NCI-H69 (cell line): ENCODE measurements around the gene CYP26B1.

Experiments
- DNase-seq: peaks from one replicate; lab custom pipeline; 2025; lab: John Stamatoyannopoulos, UW

The CYP26B1 gene

DNA sequence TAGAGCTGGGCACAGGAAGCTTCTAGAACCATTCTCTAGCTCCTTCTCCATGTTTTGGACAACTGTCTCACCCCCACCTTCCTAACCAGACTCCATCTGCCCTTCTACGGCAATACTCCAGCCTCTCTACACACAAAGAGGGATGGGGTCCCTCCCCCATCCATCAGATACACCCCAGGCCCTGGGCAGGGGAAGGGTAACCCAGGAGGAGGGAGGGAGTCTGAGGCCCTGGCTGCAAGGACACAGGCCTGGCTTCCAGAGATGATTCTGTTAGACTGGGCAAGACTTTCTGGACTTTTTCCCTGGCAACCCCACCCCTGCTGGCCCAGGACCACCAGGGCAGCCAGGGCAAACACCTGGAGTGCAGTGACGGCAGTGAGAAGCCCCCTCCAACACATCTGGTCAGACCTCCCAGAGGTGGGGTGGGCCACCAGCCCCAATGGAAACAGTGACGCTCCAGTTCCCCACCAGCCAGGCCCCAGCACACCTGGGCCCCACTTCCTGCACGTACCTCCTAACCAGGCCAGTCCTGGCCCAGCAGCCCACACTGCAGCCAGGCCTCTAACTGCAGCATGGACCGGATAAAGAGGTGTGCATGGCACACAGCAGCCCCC lies 6.5 kb downstream of the CYP26B1 start:
- DNase-seq: no peak

DNA sequence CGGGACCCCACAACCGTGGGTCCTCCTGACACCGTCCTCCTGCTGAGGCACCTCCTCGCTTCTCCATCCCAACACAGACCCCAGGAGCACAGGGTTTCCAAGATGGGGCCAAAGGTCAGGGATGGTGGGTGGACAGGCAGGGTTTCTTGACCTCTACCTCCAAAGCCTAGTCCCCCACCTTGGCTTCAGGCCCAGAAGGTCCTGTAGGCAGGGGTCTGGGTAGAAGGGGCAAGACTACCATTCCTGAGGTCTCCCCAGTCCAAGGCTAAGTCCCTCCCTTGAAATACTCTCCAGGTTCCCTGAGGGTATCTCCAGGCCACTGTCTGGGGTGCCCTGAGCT lies 7.1 kb downstream of the CYP26B1 start:
- no peak for DNase-seq

DNA sequence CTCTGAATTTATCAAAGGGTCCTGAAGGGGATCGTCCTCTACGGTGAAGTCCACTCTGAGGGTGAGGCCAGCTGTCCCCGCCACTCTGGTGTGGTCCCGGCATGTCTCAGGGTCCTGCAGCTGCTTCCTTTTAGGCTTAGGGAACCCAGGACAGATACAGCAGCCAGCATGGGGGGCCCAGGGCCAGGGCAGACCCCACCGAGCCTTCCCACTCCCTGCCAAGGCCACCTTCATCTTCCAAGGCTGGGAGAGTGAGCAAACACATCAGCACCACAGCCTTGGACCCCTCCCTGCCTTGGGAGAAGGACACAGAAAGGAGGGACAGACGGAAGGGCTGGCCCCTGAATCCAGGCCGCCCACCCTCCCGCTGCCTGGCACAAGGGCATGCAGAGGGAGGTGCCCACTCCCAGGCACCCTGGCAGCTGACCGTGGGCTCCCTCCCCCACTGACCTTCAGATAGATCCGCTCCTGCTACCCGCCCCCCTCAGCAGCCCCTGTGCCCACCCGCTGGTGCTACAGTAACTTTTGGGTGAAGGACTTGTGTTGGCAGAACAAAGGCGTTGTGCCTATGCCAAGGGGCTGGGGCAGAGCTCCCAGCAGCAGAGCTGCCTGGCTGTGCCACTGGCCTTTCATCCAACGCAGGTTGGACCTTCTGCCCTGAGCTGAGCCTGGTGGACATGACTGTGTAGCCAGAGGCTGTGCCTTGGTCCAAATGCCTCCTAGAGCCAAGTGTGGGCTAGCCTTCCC lies 7.6 kb downstream of the CYP26B1 start:
- DNase-seq: no peak

DNA sequence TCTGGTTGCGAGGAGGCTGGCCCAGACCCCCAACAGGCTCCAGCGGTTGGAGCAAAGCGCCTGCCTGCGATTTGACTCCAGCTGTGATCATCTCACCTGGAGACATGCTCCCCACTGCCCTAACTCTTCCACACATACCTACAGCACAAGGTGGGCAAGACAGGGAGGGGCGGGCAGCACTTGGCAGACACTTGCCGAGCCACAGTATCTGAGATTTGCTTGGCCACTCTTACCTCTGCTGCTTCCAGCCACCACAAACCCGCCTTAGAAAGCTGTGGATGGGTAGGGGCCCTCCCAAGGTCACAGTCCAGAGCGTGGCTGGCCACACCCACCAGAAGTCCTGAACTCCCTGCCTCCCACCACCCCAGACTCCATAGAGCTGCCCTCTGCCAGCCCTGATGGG lies 8.2 kb downstream of the CYP26B1 start:
- DNase-seq: no peak

DNA sequence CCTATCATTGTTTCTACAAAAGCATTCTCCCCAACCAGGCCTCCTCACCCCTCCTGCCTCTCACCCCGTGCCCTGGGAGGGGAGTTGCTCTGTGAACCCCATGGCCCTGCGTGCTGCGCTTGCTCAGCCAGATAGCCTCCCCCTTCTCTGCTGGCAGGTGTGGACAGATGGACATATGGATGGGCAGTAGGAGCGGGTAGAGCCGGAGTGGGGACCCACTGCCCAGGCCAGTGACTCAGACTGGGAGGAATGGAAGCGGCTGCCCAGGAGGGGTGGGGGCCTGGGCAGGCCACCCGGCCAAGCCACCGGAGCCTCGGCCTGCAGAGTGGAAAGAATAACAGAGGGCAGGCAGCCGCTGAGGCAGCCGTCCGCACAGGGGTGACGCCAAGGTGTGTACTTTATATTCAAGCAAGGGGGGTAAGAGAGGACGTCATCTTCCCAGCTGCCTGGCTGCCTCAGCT lies 8.7 kb downstream of the CYP26B1 start:
- no peak for DNase-seq

DNA sequence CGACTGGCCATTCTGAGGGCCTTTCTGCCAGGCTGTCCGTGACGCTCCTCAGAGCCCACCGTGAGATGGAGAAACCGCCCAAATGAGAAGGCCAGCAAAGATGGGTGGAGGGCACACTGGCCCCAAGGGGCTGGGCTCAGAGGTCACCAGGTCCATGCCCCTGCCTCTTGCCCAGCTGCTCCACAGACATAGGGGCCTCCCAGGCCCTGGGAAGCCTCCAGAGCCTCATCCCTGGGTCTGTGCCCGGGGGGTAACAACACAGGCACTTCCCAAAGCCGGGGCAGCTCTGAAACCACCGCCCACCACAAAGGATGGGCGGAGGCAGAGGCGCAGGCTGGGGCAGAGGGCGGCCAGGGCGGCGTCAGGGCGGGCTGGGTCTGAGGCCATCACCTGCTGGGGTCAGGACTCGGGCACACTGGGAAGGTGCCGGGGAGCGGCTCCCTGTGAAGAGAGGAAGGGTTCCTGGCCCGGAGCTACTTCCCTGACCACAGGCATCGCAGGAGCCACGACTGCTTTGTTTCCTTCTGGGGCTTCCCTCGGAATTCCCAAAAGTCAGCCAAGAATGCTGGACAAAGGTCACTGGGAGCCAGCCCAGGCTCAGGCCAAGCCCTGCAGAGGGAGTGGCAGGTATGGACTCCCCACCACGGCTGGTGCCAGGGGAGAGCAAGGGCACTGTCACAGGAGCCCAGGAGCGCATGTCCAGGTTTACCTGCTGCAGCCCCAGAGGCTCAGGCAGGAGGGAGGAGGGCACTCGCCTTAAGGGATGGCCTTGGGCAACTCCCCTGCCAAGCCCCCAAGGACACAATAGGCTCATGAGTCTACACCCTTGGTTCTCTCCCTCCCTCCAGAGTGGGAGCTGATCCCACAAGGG lies 9.4 kb downstream of the CYP26B1 start:
- no peak for DNase-seq

DNA sequence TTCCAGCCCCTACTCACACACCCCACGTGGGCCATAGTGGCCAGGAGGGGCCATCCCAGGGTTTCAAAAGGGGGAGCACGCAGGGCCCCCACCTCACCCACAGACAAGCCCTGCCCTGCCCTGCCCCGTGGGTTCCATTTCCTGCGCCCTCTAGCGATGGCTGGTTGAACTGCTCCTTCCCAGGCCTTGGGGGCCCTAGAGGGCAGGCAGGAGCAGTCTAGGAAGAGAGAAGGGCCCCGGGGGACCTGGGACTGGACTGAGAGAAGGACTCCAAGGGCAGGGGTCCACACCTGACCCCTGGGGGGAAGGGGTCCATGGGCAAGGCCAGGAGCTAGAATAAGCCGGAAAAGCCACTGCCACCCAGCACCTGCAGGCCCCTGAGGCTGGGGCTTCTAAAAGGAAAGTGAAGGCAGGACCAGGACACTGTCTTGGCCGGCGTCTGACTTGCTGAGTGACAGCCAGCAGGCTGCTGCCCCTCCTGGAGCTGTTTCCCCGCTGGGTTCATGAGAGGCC lies 10.1 kb downstream of the CYP26B1 start:
- peak; percentile 28 for DNase-seq

DNA sequence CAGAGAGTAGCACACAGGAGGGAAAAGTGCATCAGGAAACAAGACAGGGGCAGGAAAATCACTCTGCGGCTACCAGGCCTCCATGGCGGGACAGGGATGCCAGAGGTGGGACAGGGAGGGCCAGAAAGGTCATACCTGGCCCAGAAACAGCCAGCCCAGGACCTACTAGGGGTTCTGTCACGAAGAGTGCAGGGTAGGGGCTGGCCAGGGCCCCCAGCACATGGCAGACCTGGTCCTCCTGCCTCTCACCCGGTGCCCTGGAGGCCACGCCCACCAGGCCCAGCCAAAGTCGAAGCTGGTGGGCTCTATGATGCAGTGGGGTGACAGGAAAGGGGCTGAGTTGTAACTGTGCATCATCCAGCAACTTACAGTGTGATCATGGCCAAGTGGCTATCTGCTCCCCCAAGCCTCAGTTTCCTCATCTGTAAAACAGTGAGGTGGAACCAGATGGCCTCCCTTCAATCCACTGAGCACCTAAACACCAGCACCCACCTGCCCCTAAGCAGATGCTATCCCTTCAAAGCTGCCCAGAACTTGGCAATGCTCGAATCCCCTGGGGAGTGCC lies 10.6 kb downstream of the CYP26B1 start:
- DNase-seq: no peak

DNA sequence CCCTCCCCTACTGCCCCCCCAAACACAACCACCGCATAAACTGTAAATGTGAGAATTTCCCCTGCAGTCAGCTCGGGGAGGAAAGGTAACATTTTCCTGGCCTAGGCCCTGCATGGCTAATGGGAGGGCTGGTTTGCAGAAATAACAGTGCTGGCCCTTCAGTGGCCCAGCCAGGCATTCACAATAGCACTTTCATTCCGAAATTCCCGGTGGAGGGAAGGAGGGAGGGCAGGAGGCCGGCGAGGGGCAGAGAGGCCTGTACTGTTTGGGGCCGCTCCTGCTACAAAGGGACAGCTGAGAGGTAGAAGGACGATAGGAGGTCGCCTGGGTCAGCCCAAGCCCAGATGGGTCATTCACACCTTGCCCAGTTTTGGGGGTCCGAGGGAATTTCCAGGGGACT lies 11.3 kb downstream of the CYP26B1 start:
- no peak for DNase-seq

DNA sequence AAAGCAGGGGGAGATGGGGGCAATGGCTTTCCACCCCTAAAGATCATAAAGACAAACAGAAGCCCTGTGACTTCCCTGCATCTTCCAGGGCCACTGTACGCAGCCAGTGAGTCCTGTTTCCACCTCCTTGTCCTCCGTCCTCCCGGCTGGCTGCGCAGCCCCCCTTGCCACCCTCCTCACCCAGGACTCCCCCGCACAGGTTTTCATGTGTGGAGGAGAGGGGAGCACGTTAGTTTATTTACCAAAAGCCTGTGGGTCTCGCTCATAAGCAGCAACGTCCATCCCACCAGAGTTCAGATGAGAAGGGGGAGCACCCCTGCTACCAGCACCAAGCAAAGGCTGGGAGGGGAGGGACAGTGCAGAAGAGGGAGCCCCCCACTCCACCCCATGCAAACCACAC lies 11.7 kb downstream of the CYP26B1 start:
- DNase-seq: no peak

DNA sequence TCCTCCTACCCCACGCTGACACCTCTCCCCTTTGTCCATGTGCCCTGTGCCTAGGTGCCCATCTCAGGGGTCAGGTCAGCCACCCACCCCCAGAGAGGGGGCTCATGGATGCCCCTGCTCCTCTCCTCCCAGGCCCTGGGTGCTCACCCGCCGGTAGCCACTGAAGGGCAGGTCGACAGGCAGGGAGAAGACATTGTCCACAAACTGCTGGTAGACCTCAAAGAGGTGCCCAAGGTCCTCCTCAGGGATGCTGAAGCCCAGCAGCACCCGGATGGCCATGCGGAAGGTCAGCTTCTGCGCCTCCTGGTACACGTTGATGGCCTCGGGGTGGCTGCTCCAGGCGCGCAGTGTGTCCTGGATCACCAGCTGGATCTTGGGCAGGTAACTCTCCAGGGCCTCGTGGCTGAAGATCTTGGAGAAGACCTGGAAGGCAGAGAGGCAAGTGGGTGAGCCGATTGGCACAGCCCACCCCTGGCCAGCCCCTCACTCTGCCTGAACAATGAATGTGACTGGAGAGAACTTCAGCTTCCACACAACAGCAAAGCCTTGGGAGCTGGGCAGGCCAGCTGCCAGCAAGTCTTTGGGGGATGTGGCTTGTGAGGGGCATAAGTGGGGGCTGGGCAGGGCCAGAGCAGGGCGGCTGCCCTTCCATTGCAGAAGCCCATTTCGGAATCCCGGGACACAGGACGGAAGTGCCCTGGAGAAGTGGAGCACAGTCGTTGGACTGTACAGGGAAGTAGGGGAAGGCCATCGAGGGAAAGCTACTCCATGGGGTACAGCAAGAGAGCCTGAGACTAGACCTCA lies 12.5 kb downstream of the CYP26B1 start:
- DNase-seq: no peak

DNA sequence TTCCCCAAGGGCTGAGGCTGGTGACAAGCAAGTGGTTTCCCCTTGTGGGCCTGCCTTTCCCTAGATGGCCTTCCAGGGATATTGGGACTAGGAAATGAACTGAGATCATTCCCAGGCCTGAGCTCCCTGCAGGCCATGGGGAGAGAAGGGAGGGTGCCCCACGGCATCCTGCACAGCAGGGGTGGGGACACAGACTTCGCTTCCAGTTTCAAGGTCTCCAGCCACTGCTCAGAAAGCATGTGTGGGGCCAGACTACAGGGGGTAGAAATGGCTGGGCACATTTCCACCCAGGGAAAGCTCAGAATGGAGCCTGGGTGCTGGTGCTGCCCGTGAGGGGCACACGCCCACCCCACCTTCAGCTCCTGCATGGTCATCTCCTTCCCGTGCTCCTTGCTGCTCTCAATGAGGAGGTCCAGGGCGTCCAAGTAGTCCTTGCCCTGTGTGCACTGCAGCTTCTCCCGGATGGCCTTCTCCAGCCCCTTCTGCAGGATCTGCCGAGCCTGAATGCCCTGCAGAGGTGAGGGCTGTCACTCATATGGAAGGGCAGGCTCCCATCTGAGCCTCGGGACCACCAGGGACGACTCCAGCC lies 13.2 kb downstream of the CYP26B1 start:
- no peak for DNase-seq

DNA sequence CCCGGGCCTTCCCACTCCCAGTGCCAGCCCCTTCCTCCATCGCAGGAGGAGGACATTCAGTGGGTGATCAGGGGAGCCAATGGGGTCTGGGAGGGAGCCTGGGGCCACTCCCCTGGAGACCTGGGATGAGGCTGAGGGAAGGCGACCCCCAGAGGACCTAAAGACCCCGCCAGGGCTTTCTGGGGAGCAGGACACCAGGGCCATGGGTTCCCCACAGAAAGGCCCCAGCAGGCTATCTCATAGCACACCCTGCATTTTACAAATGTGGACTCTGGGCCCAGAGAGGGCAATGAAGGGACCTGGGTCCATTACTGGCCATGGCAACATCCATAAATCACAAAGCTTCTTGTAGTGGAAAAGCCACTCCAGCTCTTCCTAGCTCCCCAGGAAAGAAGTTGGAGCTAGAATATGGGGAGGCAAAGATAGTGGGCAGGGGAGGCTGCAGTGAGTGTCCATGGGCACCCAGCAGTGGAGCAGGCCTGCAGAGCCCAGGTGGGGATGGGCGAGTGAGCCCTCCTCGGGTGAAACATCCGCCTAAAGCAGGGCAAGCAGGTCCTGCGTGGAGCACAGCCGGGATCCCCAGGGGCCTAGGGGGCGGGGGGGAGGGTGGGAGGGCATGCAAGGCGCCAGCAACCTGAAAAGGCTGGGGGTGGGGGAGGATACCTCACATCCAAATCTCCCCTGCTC lies 13.8 kb downstream of the CYP26B1 start:
- no peak for DNase-seq

DNA sequence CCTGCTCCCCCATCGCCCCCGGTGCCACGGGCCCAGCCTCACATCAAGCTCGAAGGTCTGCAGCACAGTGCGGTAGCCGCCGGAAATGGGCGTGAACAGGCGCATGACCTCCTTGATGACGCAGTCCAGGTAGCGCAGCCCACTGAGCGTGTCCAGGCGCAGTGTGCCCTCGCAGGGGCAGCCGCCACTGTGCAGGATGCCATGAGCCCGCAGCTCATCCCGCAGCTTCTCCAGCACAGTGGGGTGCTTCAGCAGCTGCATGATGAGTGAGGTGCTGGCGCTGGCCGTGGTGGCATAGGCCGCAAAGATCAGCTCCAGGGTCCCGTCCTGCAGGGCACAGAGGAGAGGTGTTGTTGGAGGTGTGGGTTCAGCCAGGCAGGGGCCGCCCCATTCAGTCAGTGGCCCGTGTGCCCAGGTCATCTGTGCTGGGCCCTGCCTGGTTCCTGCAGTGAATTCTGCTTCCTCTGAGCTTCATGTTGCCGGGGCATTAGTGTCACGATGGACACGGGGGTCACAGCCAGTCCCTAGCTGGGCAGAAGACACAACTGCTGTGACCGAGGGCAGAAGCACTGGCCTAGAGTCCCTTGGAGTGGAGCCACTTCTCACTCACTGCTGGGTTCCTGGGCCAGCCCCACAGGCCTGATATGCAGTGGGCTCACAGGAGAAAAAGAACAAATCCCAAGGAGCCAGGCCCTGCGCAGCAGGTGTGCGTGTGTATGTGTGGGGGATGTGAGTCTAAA lies 14.5 kb downstream of the CYP26B1 start:
- no peak for DNase-seq

DNA sequence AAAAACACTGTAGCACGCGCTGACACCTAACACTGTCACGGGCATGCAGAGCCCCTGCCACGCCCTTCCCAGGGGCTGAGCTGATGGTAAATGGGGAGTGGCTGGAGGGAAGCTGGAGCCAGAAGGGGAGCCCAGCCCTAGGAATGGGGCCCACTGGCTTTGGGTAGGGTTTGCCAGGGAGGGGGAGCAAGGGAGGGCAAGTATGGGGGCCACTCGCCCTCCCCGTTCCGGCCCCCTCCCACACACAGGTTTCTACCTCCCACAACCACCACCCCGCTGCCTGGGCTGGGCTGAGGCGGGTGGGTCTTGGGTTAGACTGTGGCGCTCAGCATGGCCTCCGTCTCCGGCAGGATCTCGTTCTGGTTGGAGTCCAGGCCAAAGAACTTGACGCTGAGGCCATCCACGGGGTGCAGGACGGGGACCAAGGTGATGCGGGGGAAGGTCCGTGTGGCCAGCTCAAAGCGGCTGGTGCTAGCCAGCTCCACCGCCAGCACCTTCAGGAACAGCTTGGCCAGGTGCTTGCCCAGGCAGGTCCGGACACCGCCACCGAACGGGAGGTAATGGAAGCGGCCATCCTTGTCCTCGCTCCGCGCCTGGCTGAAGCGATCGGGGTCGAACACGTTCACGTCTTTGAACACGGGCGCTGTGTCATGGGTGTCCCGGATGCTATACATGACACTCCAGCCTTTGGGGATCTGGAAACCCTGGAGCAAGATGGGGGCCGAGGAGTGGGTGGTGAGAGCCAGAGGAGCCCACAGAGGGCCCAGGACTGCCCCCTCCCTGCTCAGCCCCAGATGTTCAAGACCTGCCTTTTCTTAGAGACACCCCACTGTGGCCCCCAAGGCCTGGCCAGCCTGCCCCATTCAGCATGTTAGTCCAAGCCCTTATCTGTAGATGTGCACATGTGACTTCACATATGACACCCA lies 15.5 kb downstream of the CYP26B1 start:
- DNase-seq: no peak

DNA sequence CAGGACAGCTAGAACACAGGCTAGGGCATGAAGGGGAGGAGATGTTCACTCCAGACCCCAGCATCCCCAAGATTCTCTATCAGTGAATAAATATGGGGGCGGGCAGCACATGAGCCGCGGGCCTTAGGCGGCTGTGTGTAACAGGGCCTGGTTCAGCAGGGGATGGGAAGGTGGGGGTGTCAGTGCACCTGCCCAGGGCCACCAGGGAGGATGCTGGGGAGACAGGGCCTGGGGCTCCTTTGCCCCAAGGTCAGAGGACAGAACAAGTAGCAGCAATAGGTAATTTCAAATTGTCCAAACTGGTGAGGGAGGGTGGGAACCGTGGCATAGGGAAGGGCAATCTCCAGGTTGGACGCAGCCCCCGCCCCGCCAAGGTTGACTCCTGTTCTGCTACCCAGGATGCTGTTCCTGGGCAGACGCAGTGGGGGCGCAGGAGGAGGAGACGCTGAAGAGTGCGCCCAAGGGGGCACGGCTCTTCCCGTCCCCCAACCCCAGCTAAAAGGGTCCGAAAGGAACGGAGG lies 16.2 kb downstream of the CYP26B1 start:
- DNase-seq: no peak

DNA sequence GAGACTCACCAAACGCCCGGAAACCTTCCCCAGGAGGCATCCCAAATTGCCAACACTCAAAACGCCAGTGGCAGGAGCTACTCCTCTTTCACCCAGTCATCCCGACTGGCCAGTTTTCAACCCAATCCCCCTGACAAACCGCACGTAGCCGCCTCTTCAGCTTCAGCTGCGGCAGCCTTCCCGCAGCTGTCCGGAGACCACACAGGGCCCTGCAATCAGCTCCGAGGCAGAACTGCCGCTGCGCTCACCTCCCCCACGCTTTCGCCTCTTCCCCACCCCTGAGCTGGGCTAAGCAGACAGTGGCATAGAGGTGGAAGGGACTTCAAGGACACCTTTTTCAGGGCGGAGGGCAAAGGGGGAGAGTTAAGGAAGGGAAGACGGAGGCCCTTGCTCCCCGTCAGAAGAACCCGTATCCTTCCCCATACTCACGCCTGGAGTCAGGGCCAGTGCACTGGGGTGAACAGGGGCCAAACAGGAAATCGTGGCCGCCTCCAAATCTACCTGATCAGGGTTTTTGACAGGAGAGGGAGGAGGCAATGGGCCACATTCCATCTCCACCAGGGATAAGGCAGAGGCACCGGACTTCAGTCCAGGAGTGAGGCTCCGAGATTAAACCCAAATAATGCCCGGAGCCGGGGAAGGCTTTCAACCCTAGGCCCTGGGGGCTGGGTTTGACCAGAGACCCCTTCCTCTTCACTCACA lies 16.9 kb downstream of the CYP26B1 start:
- no peak for DNase-seq
